Hematopoietic multipotent progenitor cell treated with erythropoietin and hydrocortisone succinate and interleukin-3 and kit ligand, for 17 days (in vitro differentiated cells): Measurements from ENCODE around the gene RASIP1.
"Not testable (repeated sequence)": the region's sequence is repeated elsewhere in the genome, so short reads cannot be mapped to it uniquely, and the experiment has no call there.

ENCODE experiments used
- DNase-seq: peaks from one replicate; pipeline ENCODE4 v3.0.0-alpha.2; 2015; ENCODE audit warnings: low spot score

RASIP1 gene

DNA sequence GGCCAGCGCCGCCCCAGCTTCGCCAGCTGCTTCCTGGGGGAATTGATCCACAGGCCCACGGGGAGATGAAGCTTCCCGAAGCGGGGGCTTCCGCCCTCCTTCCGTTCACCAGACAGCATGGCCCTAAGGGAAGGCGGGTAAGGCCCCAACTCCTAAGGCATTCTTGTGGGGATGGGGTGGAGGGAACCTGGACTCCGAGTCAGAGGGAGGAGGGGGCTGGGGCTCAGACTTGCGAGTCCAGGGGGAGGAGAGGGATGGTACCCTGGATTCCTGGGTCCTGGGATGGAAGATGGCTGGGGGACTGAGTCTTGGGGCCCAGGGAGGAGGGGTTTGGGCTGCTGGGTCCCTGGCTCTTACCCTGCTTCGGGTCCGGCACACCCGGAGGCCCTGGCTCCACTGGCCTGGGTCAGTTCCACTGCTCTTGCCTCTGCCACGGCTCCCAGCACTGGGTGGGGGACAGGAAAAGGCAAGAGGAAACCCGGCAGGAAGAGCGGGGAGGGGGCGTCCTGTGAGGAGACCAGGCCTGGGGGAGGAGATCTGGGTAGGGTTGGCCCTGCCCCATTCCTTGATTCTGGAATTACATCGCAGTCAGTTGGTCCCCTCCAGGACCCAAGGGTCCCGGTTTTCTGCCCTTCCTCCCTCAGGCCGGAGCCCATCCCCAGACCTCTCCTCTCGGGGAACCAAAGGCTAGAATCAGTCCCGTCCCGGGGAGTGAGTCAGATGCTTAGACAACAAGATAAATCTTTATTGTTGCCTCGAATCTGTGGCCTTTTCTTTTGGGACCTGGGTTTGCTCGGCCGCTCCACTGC lies at the start of gene RASIP1:
TSS of gene RASIP1 (minus strand) at position 447 of the 809 bp plus-strand sequence. CDS start at position 119, 328 bp downstream.
- no peak for DNase-seq

DNA sequence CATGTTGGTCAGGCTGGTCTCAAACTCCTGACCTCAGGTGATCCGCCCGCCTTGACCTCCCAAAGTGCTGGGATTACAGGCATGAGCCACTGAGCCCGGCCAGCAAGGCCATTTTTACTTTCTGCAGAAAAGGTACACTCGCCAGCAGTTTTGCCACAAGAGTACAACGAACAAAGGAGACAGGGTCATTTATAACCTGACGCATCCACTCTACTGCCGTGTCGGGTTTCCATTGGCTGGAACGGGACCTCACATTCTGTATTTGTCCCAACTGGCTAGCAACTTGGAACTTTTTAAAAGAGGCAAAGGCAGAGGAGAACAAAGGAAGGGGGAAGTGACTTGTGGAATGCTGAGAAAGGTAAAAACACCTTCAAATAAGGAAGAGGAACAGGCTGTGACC lies 46.9 kb upstream of the RASIP1 start:
- DNase-seq = not testable (repeated sequence)

GRCh38 chr19:48786422-48786821 lies 46.0 kb upstream of the RASIP1 start:
- not testable (repeated sequence) for DNase-seq

GRCh38 chr19:48784527-48784926 lies 44.1 kb upstream of the RASIP1 start:
- no peak for DNase-seq

DNA sequence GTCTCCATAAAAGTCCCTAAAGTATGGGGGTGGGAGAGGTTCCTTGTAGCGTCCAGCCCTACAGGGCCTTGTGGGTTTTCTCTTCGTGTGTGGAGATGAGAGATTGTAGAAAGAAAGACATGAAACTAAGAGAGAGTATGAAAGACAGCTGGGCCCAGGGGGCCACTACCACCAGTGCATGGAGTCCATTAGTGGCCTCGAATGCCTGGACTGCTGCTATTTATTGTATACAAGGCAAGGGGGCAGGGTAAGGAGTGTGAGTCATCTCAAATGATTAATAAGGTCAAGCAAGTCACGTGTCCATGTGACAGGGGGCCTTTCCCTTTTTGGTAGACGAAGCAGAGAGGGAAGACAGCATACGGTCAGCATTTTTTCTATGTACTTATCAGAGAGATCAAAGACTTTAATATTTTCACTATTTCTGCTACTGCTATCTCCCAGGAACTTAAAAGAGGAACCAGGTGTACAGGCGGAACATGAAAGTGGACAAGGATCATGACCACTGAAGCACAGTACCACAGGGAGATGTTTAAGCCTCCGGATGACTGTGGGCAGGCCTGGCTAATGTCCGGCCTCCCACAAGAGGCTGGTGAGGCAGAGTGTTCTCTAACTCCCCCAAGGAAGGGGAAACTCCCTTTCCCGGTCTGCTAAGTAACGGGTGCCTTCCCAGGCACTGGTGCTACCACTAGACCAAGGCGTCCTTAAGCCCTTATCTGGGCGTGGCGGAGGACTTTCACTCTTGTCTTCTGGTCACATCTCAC lies 40.4 kb upstream of the RASIP1 start:
- peak; percentile 76 for DNase-seq

- peak; percentile 9 for DNase-seq
These were observed 39.2 kb upstream of the RASIP1 start for GRCh38 chr19:48779636-48780035.

GRCh38 chr19:48777720-48778119 lies 37.3 kb upstream of the RASIP1 start:
- no peak for DNase-seq

GRCh38 chr19:48777139-48777538 lies 36.7 kb upstream of the RASIP1 start:
- DNase-seq = no peak

DNA sequence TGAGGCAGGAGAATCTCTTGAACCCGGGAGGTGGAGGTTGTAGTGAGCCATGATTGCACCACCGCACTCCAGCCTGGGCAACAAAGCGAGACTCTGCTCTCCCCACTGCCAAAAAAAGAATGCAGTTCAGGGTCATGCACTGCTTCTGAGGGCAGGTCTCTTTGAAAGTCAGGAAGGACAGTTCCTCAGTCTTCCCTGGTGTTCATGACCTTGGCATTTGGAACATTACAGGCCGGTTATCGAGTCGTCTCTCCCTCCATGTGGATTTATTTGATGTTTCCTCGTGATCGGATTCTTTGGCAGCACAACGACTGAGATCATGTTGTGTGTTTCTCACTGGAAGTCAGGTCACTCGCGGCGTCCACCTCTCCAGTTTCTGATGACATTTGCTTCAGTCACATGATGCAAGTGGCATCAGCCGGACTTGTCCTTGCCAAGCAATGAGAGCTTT lies 32.1 kb upstream of the RASIP1 start:
- DNase-seq = no peak

- DNase-seq = no peak
These were observed 30.5 kb upstream of the RASIP1 start for GRCh38 chr19:48770734-48771472.

DNA sequence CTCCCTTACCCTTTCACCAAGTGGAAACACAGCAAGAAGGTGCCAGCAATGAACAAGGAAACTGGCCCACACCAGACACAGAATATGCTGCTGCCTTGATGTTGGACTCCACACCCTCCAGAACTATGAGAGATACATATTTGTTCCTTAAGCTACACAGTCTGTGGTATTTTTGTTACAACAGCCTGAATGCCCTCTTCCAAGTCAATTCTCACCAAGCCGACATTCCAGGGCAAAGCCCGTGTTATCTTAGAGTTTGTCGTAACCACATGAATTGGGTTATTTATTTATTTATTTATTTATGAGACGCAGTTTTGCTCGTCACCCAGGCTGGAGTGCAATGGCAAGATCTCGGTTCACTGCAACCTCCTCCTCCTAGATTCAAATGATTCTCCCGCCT lies 29.9 kb upstream of the RASIP1 start:
- DNase-seq = no peak

DNA sequence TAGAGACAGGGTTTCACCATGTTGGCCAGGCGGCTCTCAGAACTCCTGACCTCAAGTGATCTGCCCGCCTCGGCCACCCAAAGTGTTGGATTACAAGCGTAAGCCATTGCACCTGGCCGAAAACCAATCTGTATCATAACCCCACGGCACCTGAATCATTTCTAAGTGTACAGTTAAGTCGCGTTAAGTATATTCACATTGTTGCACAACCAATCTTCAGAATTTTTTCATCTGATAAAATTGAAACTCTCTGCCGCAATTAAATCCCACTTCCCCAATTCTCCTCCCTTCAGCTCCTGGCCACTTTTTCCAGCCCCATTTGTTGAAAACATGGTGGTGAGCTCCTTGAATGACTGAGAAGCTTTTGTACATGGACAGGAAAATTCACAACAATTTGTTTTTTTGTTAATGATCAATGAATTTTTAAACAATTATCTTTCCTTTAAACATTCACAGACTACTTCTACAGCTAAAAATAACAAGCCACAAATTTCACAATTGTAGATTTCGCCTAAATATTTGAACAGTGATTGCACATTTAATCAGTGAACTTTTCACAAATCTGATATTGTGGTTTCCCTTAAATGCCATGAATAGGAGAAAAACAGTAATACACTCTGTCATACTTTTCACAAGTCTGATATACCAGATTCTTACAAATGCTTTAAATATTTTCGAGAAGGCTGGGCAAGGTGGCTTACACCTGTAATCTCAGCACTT lies 28.7 kb upstream of the RASIP1 start:
- DNase-seq = no peak

GRCh38 chr19:48768171-48768753 lies 27.9 kb upstream of the RASIP1 start:
- peak; percentile 26 for DNase-seq

DNA sequence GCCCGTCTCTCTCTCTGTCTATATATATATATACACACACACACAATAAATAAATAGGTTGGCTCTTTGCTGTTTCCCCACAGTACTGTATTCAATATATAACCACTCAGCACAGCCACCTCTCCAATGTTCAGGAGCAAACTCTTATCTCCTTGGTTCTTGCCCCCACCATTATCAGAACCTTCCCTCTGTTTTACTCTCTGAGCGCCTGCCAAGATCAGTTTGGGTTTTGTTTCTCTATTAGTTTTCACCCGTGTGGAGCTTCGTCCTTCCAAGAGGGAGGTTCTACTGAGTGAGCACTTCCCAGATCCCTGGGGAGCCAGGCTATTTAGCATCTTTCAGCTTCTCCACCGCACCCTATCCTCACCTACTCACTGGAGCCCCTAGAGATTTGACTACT lies 25.4 kb upstream of the RASIP1 start:
- DNase-seq = peak; percentile 28

DNA sequence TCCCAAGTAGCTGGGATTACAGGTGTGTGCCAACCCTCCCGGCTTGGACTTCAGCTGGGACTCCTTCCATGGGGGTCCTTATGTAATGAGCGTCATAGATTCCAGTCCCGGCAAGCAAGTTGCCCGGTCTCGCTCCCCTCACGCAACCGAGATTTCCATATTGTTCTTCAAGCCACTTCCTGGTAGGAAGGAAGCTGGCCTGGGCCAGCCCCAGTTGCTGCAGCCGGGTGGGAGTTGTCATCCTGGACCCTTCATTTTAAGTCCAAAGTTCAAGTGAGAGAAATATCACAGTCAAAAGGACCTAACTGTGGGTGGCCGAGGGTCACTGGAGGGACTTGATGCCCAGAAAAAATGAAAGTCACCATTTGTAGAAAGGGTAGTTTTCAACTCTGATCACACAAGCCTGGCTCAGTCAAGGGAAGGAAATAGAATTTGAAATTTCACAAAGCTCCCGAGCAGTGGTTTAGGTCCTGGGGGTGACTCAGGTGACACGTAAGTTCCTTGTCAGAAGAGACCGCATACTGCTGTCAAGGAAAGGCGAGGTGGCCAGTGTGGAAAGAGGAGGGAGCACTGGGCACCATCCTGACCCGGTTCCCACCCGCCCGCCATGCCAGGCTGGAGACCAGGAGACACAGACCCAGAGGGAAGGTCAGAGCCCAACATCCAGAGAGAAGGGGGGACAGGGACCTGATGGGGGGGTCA lies 20.2 kb upstream of the RASIP1 start:
- DNase-seq = no peak

DNA sequence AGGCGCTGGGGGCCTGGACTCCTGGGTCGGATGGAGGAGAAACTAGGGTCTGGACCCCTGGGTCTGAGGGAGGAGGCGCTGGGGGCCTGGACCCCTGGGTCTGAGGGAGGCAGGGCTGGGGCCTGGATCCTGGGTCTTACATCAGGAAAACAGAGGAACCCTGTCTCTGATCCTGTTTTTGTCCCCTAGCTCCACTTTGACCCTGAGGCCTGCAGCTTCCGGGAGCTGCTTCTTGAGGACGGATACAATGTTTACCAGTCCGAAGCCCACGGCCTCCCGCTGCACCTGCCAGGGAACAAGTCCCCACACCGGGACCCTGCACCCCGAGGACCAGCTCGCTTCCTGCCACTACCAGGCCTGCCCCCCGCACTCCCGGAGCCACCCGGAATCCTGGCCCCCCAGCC lies 17.3 kb upstream of the RASIP1 start:
- no peak for DNase-seq

DNA sequence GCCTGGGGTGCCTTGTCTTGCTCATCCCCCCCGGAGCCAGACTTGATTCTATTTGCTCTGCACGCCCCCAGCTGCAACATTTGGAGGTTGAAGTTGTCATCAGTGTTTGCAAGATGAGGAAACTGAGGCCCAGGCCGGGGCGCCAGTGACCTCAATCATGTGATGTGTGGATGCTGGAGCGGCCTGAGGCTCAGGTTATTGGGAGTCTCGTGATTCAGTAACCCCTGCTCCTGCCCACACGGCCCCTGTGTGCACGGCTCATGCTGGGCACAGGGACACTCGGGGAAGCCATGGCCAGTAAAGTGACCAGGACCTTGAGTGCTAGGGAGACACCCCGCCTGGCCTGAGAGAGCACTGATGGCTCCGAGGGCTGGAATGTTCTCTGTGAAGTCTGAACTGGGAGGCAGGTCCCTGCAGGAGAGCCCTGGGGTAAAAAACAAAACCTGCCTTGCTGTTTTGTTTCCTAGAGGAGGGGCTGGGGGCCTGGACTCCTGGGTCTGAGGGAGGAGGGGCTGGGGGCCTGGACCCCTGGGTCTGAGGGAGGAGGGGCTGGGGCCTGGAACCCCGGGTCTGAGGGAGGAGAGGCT lies 16.8 kb upstream of the RASIP1 start:
- DNase-seq = no peak

- no peak for DNase-seq
These were observed 16.3 kb upstream of the RASIP1 start for GRCh38 chr19:48756686-48757085.

- no peak for DNase-seq
These were observed 15.8 kb upstream of the RASIP1 start for GRCh38 chr19:48756212-48756611.

DNA sequence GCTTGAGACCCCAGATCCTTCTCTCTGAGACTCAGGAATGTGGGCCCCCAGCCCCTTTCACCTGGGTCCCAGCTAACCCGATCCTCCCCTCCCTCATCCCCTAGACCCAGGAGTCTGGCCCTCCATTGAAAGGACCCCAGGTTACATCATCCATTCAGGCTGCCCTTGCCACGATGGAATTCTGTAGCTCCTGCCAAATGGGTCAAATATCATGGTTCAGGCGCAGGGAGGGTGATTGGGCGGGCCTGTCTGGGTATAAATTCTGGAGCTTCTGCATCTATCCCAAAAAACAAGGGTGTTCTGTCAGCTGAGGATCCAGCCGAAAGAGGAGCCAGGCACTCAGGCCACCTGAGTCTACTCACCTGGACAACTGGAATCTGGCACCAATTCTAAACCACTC lies 15.4 kb upstream of the RASIP1 start:
- no peak for DNase-seq
